SK-N-SH treated with all-trans-retinoic acid at 6 μM for 48 hours (cell line): ENCODE measurements around the gene WNT3.

Experiments used
- CREB5 ChIP-seq: fragments of 250-450 bp; sonication (Bioruptor Pico); IDR thresholded peaks from 2 replicates; pipeline ENCODE4 v1.5.1; 2020; ENCODE audit warnings: low read depth, mild to moderate bottlenecking, moderate library complexity
- CSDC2 ChIP-seq: fragments of 250-450 bp; sonication (Bioruptor Pico); IDR thresholded peaks from 2 replicates; pipeline ENCODE4 v1.5.0; 2020; ENCODE audit warnings: mild to moderate bottlenecking, moderate library complexity
- CSRNP3 ChIP-seq: fragments of 250-450 bp; sonication (Bioruptor Pico); IDR thresholded peaks from 2 replicates; pipeline ENCODE4 v1.5.1; 2021; ENCODE audit warnings: mild to moderate bottlenecking, moderate library complexity
- ESRRG ChIP-seq: fragments of 250-450 bp; sonication (Bioruptor Pico); IDR thresholded peaks from 2 replicates; pipeline ENCODE4 v1.6.1; 2021; ENCODE audit warnings: mild to moderate bottlenecking
- GLIS3 ChIP-seq: fragments of 250-450 bp; sonication (Bioruptor Pico); IDR thresholded peaks from 2 replicates; pipeline ENCODE4 v1.5.0; 2020; ENCODE audit warnings: mild to moderate bottlenecking, moderate library complexity
- PATZ1 ChIP-seq: fragments of 250-450 bp; sonication (Bioruptor Pico); IDR thresholded peaks from 2 replicates; pipeline ENCODE4 v1.8.0; 2020; ENCODE audit warnings: mild to moderate bottlenecking, moderate library complexity, borderline replicate concordance
- POU6F1 ChIP-seq: fragments of 250-450 bp; sonication (Bioruptor Pico); IDR thresholded peaks from 2 replicates; pipeline ENCODE4 v1.8.0; 2021; ENCODE audit warnings: low read depth, mild to moderate bottlenecking, moderate library complexity, borderline replicate concordance
- RARB ChIP-seq: fragments of 250-450 bp; sonication (Bioruptor Pico); IDR thresholded peaks from 2 replicates; pipeline ENCODE4 v1.8.0; 2021; ENCODE audit warnings: mild to moderate bottlenecking, moderate library complexity
- SNAI2 ChIP-seq: fragments of 250-450 bp; sonication (Bioruptor Pico); IDR thresholded peaks from 2 replicates; pipeline ENCODE4 v1.5.0; 2020; ENCODE audit warnings: mild to moderate bottlenecking, moderate library complexity
- ZC3H10 ChIP-seq: fragments of 250-450 bp; sonication (Bioruptor Pico); IDR thresholded peaks from 2 replicates; pipeline ENCODE4 v1.5.1; 2021; ENCODE audit warnings: mild to moderate bottlenecking, moderate library complexity
- ZFP3 ChIP-seq: fragments of 250-450 bp; sonication (Bioruptor Pico); IDR thresholded peaks from 2 replicates; pipeline ENCODE4 v1.5.0; 2020; ENCODE audit warnings: mild to moderate bottlenecking, moderate library complexity
- ZFP30 ChIP-seq: fragments of 450-650 bp; formaldehyde crosslinking; IDR thresholded peaks from 2 replicates; pipeline ENCODE4 v1.5.0; 2022; ENCODE audit warnings: mild to moderate bottlenecking, moderate library complexity
- ZNF70 ChIP-seq: fragments of 450-650 bp; formaldehyde crosslinking; IDR thresholded peaks from 2 replicates; pipeline ENCODE4 v1.5.0; 2020; ENCODE audit warnings: mild to moderate bottlenecking, moderate library complexity

GRCh38 chr17:46733837-46734475, 84.5 kb downstream of the WNT3 start:
- TF ChIP-seq ESRRG (CRISPR knock-in tag): no peak
- TF ChIP-seq GLIS3: no peak
- no peak for TF ChIP-seq CSDC2 (CRISPR knock-in tag)
- no peak for TF ChIP-seq ZFP30 (CRISPR knock-in tag)
- no peak for TF ChIP-seq ZNF70 (CRISPR knock-in tag)
- TF ChIP-seq RARB (CRISPR knock-in tag): 0 out of 2 replicates have a peak, but pooled peaks have one; percentile 70
- no peak for TF ChIP-seq SNAI2 (CRISPR knock-in tag)
- TF ChIP-seq POU6F1 (CRISPR knock-in tag): 0 out of 2 replicates have a peak, but pooled peaks have one; percentile 57
- TF ChIP-seq ZFP3 (CRISPR knock-in tag): peak; percentile 37; the same call in 1 of the 2 replicates
- no peak for TF ChIP-seq CSRNP3 (CRISPR knock-in tag)
- TF ChIP-seq ZC3H10 (CRISPR knock-in tag): peak; percentile 93
- TF ChIP-seq PATZ1 (CRISPR knock-in tag): peak; percentile 81
- TF ChIP-seq CREB5: peak; percentile 79; the same call in 1 of the 2 replicates
